ENCODE data around the gene MED8. TPM values are rescaled to one million over a fixed set of nuclear protein-coding genes. Genes with fewer than 3 reads are reported as not detected.
"Not testable (repeated sequence)": the region's sequence is repeated elsewhere in the genome, so short reads cannot be mapped to it uniquely, and the experiment has no call there.

Gene MED8
- total and polyA plus RNA-seq, 10 of the 15 experiments (the other 5 are each of a cell fraction or from before 2014, with no cell fraction given): 20.2 to 61.7 (median 39.5) TPM

DNA sequence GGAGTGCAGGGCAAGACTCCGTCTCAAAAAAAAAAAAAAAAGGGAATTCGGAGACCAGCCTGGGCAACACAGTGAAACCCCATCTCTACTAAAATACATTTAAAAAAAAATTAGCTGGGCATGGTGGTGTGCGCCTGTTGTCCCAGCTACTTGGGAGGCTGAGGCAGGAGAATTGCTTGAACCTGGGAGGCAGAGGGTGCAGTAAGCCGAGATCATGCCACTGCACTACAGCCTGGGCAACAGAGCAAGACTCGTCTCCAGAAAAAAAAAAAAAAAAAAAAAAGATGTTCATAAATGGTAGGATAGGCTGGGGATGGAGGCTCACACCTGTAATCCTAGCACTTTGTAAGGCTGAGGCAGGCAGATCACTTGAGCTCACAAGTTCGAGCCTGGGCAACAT is 19.8 kb downstream of the MED8 start:
- H3K27me3 ChIP-seq (replicated peaks in 1 of 2; ENCODE audit: control insufficient read depth in 2 of 2, insufficient read depth in 2 of 2, low read length in 1 of 2); in situ Hi-C loops (cut with MboI); BruUV-seq (replicated peaks); H3K4me1 ChIP-seq (ENCODE audit: control insufficient read depth, insufficient read depth, low read length); FAIRE-seq; ATAC-seq; H3K27ac ChIP-seq (ENCODE audit: control insufficient read depth, insufficient read depth); H4K20me1 ChIP-seq (ENCODE audit: control insufficient read depth, insufficient read depth); H3K9me3 ChIP-seq (replicated peaks; ENCODE audit: control insufficient read depth, insufficient read depth, low read length); H3K36me3 ChIP-seq (ENCODE audit: control insufficient read depth in 2 of 2, insufficient read depth in 2 of 2, low read length in 1 of 2); H2AFZ ChIP-seq (ENCODE audit: control insufficient read depth, low read depth, low read length); H3K4me3 ChIP-seq; H3K9ac ChIP-seq (ENCODE audit: control insufficient read depth, insufficient read depth, low read length); RAD21 ChIA-PET (ENCODE audit: unreplicated experiment); DNase-seq (ENCODE audit: low read depth, low spot score); H3K4me2 ChIP-seq (ENCODE audit: control insufficient read depth, insufficient read depth): not testable (repeated sequence)
- 98% methylated on average over 5 of the region's 6 CpGs for WGBS (ENCODE audit: insufficient coverage, insufficient replicate concordance, low lambda C conversion rate, missing lambda C conversion rate)
- ChIA-PET POLR2A (interaction anchor here (0.7 to 1.6 kb wide), 8 partner anchors 11 to 584 kb away, joined by 4 to 13 read pairs (median 6); partner anchors contain the start of genes CDC20, MED8 and SZT2), SMC1A (ENCODE audit: uncharacterized antibody, unreplicated experiment) (interaction anchor here (0.7 to 5.0 kb wide), 3 partner anchors 12 to 571 kb away, joined by 3 to 24 read pairs (median 4); no protein-coding TSS in a partner anchor), CTCF (interaction anchor here (0.6 to 2.6 kb wide), 4 partner anchors 12 to 333 kb away, joined by 3 to 16 read pairs (median 8); partner anchors contain the start of genes CDC20, MED8 and SZT2)
- peaks cover 37% of the 10 kb centered on the region for H3K79me2 ChIP-seq (ENCODE audit: control insufficient read depth, insufficient read depth, low read length)
- intact Hi-C loops (cut with micrococcal nuclease; ENCODE audit: unreplicated experiment): loop anchor here (2.0 to 5.0 kb wide), 2 partner anchors 19 to 72 kb away; partner anchors contain the start of genes MED8 and SZT2

DNA sequence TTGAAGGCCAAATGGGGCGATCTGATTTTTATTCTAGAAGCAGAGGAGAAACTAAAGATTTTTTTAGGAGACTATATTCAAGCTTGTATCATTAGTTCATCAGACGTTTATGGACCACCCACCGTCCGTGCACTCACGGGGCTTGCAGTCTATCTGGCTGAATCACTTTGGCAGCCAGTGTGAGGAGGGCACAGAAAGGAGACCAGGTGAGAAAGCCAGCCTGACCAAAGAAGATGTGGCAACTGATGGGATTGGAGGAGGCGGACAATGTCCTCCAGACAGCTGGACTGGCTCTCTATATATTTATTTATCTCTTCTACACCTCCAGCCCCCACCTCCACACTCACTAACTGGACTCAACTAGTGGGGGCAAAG is 21.0 kb downstream of the MED8 start:
- Histone ChIP-seq H3K27ac (ENCODE audit: control insufficient read depth, insufficient read depth) (peak overlapping the region; percentile 95), H3K36me3 (ENCODE audit: control insufficient read depth in 2 of 2, insufficient read depth in 2 of 2, low read length in 1 of 2) (peaks cover 5 to 14% of the 10 kb centered on the region in 2 experiments), H3K27me3 (replicated peaks in 1 of 2; ENCODE audit: control insufficient read depth in 2 of 2, insufficient read depth in 2 of 2, low read length in 1 of 2) (no peaks in the 10 kb centered on the region), H4K20me1 (ENCODE audit: control insufficient read depth, insufficient read depth) (no peaks in the 10 kb centered on the region), H3K9me3 (replicated peaks; ENCODE audit: control insufficient read depth, insufficient read depth, low read length) (no peaks in the 10 kb centered on the region), H3K4me1 (ENCODE audit: control insufficient read depth, insufficient read depth, low read length) (peaks cover 8% of the 10 kb centered on the region), H3K4me3 (peak overlapping the region; percentile 90), H3K4me2 (ENCODE audit: control insufficient read depth, insufficient read depth) (peak overlapping the region; percentile 95), H2AFZ (ENCODE audit: control insufficient read depth, low read depth, low read length) (peak overlapping the region; percentile 89), H3K79me2 (ENCODE audit: control insufficient read depth, insufficient read depth, low read length) (peaks cover 37% of the 10 kb centered on the region), H3K9ac (ENCODE audit: control insufficient read depth, insufficient read depth, low read length) (peak overlapping the region; percentile 81)
- in situ Hi-C loops (cut with MboI): no loop called here
- no peak; the same call in 2 of the 3 replicates for ATAC-seq
- DNase-seq (ENCODE audit: low read depth, low spot score): no peak
- TF ChIP-seq NBN (IDR thresholded peaks at IDR 0.05) (no peak), SP1 (IDR thresholded peaks at IDR 0.05; ENCODE audit: low read depth, low read length) (no peak), ETV6 (conservative IDR thresholded peaks at IDR 0.05 in 1 of 2, IDR thresholded peaks at IDR 0.05 in 1 of 2; ENCODE audit: borderline replicate concordance in 1 of 2, low read depth in 1 of 2) (0 out of 4 replicates have a peak, but pooled peaks of 1 of the 2 experiments have one; percentile 7), MXI1 (IDR thresholded peaks at IDR 0.05; ENCODE audit: low read depth, low read length) (no peak), NR2C1 (IDR thresholded peaks at IDR 0.05) (no peak), SUZ12 (IDR thresholded peaks at IDR 0.05; ENCODE audit: unreplicated experiment) (no peak), CREB1 (IDR thresholded peaks at IDR 0.05; ENCODE audit: low read depth) (0 out of 2 replicates have a peak, but pooled peaks have one; percentile 4), SIX5 (IDR thresholded peaks at IDR 0.05; ENCODE audit: low read depth, low read length, severe bottlenecking) (no peak), ZNF24 (IDR thresholded peaks at IDR 0.05) (peak; percentile 73), ATF7 (IDR thresholded peaks at IDR 0.05; ENCODE audit: low read depth) (0 out of 2 replicates have a peak, but pooled peaks have one; percentile 4)
- TF ChIP-seq, protein P1, sequence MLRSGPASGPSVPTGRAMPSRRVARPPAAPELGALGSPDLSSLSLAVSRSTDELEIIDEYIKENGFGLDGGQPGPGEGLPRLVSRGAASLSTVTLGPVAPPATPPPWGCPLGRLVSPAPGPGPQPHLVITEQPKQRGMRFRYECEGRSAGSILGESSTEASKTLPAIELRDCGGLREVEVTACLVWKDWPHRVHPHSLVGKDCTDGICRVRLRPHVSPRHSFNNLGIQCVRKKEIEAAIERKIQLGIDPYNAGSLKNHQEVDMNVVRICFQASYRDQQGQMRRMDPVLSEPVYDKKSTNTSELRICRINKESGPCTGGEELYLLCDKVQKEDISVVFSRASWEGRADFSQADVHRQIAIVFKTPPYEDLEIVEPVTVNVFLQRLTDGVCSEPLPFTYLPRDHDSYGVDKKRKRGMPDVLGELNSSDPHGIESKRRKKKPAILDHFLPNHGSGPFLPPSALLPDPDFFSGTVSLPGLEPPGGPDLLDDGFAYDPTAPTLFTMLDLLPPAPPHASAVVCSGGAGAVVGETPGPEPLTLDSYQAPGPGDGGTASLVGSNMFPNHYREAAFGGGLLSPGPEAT (IDR thresholded peaks at IDR 0.05; ENCODE audit: low read depth): peak; percentile 5; the same call in 1 of the 2 replicates
- TF ChIP-seq, protein P2, sequence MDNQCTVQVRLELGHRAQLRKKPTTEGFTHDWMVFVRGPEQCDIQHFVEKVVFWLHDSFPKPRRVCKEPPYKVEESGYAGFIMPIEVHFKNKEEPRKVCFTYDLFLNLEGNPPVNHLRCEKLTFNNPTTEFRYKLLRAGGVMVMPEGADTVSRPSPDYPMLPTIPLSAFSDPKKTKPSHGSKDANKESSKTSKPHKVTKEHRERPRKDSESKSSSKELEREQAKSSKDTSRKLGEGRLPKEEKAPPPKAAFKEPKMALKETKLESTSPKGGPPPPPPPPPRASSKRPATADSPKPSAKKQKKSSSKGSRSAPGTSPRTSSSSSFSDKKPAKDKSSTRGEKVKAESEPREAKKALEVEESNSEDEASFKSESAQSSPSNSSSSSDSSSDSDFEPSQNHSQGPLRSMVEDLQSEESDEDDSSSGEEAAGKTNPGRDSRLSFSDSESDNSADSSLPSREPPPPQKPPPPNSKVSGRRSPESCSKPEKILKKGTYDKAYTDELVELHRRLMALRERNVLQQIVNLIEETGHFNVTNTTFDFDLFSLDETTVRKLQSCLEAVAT (IDR thresholded peaks at IDR 0.05): no peak
- FAIRE-seq: no peak
- TSS peak; percentile 94 for BruUV-seq (replicated peaks)
- intact Hi-C loops (cut with micrococcal nuclease; ENCODE audit: unreplicated experiment): loop anchor here (2.0 to 5.0 kb wide), 2 partner anchors 20 to 71 kb away; partner anchors contain the start of genes MED8 and SZT2
- POLR2A ChIA-PET: interaction anchor here (0.8 to 2.5 kb wide), 5 partner anchors 11 to 129 kb away, joined by 3 to 25 read pairs (median 13); partner anchors contain the start of genes CDC20, MED8 and SZT2
- CTCF ChIA-PET: interaction anchor here (1.0 to 2.6 kb wide), 9 partner anchors 10 to 142 kb away, joined by 3 to 16 read pairs (median 4); partner anchors contain the start of genes CDC20, HYI, MED8 and SZT2
- SMC1A ChIA-PET (ENCODE audit: uncharacterized antibody, unreplicated experiment): interaction anchor here (0.6 to 5.0 kb wide), 8 partner anchors 9 to 152 kb away, joined by 3 to 24 read pairs (median 6); partner anchors contain the start of gene CDC20
- under 1% methylated on average over 6 of the region's 6 CpGs for WGBS (ENCODE audit: insufficient coverage, insufficient replicate concordance, low lambda C conversion rate, missing lambda C conversion rate)
- RAD21 ChIA-PET (ENCODE audit: unreplicated experiment): interaction anchor here (0.8 to 3.0 kb wide), 11 partner anchors 10 to 530 kb away, joined by 3 to 15 read pairs (median 3); partner anchors contain the start of genes CDC20, KDM4A, MED8 and SZT2
